GM21717 (cell line): ENCODE data around the gene OR9G1.
"Not testable (repeated sequence)": the region's sequence is repeated elsewhere in the genome, so short reads cannot be mapped to it uniquely, and the experiment has no call there.

Source experiments
- ATAC-seq: cut with Tn5 transposase; IDR thresholded peaks from one replicate; pipeline ENCODE4 v1.9.1; 2021; ENCODE audit warnings: mild to moderate bottlenecking, moderate library complexity; ENCODE audit not compliant: unreplicated experiment

Gene OR9G1, protein sequence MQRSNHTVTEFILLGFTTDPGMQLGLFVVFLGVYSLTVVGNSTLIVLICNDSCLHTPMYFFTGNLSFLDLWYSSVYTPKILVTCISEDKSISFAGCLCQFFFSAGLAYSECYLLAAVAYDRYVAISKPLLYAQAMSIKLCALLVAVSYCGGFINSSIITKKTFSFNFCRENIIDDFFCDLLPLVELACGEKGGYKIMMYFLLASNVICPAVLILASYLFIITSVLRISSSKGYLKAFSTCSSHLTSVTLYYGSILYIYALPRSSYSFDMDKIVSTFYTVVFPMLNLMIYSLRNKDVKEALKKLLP

GRCh38 chr11:56698795-56699194, at the start of gene OR9G1:
Gene OR9G1 (plus strand): TSS chr11:56699095. CDS start chr11:56700388, 1,293 bp downstream.
- ATAC-seq = no peak

DNA sequence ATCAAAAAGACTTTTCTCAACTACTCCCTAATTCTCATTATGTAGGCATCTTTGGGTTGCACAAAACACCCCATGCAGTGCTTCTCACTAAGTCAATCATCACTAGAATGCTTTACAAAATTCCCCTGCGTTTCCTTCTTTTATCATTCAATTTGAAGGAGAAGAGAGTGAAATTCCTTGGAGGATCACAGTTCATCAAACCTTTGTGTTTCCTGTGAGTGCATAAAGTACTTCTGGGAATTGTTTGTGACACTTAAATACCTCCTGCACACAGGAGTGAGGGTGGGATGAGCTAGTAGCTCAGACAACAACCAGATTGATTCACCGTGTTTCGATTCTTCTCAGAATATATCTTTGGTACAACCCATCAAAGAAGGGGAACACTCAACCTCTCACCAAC, 39.1 kb upstream of the OR9G1 start:
- no peak for ATAC-seq

DNA sequence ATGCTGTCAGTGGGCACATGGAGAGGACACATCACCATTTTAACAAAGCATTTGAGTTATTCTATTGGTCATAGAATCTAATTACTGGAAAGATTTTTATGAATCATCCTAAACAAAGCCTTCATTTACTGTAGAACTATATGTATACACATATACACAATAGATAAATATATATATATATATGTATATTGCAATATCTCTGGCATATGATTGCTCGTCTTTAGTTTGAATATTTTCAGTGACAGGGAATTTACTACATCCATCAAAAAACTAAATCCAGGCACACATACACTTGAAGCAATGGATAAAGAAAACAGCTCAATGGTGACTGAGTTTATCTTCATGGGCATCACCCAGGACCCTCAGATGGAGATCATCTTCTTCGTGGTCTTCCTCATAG, 35.5 kb upstream of the OR9G1 start, which contains the start of gene OR5AR1:
TSS of gene OR5AR1 (plus strand) at position 301 of the 400 bp plus-strand sequence. CDS start at position 301, 0 bp downstream.
- no peak for ATAC-seq

DNA sequence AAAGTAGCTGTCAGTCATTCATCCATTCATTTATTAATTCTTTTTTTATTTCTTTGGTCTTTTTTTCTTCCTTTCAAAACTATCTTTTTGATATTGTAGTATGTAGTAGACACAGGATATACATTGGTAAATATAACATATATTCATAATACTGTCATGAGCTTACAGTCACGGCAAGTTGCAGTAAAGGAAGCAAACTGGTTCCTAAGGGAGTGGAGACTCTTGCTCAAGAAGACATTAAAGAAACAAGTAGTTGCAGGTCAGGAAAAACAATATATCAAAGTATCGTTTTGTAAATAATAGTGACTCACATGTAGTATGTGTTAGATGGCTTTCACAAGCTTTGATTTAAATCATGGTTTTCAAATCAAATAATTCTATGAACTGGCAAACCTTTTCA, 27.9 kb upstream of the OR9G1 start:
- no peak for ATAC-seq

GRCh38 chr11:56688554-56689100, 10.3 kb upstream of the OR9G1 start:
- ATAC-seq = no peak

GRCh38 chr11:56691179-56691578, 7.7 kb upstream of the OR9G1 start:
- ATAC-seq = not testable (repeated sequence)

DNA sequence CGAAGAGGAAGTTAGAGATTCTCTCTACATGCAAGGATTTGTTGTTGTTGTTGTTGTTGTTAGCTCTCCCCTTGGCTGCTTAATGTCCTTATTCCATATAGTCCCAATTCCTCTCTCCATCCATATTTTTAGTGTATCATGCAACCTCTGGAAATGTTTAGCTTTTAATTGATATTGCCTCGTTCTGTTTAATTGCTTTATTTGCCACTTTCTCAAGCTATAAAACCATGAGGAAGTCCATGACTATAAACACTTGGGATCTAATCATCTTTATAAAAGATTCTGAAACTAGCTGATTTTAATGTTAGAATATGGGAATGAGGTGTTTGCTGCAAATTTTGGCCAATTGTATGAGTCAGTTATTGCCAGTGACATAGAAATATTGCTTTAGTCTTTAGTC, 5.5 kb upstream of the OR9G1 start:
- ATAC-seq = no peak

GRCh38 chr11:56700242-56700913, 1.5 kb downstream of the OR9G1 start:
- ATAC-seq = no peak

DNA sequence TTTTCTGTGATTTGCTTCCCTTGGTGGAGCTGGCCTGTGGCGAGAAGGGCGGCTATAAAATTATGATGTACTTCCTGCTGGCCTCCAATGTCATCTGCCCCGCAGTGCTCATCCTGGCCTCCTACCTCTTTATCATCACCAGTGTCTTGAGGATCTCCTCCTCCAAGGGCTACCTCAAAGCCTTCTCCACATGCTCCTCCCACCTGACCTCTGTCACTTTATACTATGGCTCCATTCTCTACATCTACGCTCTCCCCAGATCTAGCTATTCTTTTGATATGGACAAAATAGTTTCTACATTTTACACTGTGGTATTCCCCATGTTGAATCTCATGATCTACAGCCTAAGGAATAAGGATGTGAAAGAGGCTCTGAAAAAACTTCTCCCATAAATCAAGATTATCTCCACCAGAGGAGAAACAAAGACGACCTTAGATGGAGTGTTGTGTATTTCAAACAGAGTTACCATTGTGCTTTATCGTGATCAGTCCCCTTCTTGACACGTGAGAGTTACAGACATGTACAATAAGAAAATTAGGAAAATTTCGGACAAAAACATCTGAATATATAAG, 2.1 kb downstream of the OR9G1 start:
- no peak for ATAC-seq

- ATAC-seq = no peak
Observed at GRCh38 chr11:56705784-56706396, 7.0 kb downstream of the OR9G1 start.

DNA sequence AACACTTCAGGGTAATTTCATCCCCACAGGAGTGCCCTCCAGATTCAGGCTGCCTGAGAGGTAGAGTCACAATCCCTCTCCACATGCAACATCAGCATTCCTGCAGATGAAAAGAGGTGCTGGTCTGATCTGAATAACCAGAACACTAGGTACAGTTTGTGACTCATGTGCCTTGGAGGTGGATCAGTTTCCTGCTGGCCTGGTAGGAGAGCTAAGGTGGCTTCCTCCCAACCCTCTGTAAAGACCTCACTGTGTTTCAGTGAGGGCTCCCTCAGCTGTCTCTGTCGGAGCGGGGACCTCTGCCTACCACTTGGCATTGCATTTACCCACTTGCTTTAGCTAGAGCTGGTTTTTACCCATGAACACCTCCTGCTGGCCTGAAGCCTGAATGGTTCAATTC, 7.6 kb downstream of the OR9G1 start:
- ATAC-seq = no peak

DNA sequence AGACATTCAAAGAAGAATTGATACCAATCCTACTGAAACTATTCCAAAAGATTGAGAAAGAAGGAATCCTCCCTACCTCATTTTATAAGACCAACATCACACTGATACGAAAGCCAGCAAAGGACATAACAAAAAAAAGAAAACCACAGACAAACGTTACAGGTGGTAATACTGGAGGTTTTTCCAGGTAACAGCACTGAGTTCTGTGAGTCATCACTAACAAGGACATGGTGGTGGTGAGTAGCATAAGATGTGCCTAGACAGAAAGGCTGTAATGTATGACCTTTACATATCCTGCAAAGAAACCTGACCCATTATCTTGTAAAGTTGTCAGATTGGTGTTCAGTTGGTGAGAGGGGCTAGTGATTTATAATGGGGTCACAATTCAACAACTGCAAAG, 15.3 kb downstream of the OR9G1 start:
- no peak for ATAC-seq

DNA sequence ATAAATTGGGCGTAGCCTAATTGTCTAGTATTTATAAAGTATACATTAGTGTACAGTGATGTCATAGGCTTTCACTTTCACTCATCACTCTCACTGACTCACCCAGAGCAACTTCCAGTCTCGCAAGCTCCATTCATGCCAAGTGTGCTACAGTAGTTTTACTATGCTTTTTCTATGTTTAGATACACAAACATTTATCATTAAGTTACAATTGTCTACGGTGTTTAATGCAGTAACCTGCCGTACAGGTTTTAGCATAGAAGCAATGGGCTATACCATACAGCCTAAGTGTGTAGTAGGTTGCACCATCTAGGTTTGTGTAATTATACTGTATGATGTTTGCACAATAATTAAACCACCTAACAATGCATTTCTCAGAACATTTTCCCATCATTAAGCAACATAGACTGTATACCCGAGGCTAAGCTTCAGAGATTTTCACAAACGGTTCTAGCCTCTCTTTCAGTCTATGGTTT, 17.5 kb downstream of the OR9G1 start:
- no peak for ATAC-seq

DNA sequence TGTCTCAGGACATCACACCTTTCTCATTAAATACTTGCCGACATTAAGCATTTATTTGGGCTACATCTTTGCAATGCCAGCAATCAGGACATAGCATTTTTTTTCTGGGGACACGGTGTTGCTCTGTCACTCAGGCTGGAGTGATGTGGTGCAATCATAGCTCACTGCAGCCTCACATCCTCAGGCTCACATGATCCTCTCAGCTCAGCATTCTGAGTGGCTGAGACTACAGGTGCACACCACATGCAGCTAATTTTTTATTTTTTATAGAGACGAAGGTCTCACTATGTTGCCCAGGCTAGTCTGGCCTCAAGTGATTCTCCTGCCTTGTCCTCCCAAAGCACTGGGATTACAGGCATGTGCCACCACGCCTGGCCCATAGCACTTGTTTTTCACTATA, 21.6 kb downstream of the OR9G1 start:
- no peak for ATAC-seq

GRCh38 chr11:56740107-56740506, 41.2 kb downstream of the OR9G1 start:
- ATAC-seq = no peak

DNA sequence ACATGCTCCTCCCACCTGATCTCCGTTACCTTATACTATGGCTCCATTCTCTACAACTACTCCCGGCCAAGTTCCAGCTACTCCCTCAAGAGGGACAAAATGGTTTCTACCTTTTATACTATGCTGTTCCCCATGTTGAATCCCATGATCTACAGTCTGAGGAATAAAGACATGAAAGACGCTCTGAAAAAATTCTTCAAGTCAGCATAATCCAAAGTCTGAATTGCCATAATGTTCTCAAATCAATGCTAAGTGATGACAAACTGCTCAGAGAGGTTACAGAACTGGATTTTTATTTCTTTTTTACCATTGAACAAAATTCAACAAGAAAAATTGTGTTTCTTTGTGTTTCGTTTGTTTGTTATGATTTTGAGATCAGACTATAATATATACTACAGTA, 42.0 kb downstream of the OR9G1 start:
- ATAC-seq = no peak

DNA sequence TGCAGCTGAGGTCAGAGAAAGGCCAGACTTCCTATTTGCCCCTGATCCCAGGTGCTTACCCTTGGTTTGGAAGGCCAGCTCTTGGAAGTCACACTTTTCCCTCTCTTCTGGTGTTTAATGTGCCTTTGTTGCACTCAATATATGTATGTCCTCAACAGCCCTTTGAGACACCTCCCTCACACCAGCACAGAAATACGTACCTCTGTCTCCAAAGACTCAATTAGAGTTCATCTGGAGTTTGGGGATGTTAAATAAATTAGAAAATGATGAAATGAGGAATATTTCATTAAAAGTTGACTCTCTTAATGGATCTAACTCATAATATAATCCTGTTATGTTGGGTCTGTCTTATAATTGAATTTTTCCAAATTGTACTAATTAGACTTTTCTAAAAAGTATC, 49.7 kb downstream of the OR9G1 start, which contains the start of gene OR9G4:
TSS of gene OR9G4 (minus strand) at position 101 of the 400 bp plus-strand sequence. CDS start 4,931 bp downstream, outside the sequence.
- no peak for ATAC-seq

DNA sequence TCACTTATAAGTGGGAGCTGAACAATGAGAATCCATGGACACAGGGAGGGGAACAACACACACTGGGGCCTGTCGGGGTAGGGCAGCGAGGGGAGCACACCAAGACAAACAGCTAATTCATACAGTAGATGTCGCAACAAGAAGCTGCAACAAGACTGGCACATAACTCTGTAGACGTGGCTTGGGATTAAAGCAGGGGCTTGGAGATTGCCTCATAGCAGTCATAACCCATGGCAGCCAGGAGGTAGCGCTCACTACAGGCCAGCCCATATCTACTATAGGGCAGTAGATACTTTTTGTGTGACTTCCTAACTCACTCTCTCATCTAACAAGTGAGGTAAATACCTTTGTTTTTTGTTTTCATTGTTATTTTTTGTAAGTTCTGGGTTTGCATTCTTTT, 51.3 kb downstream of the OR9G1 start:
- no peak for ATAC-seq

DNA sequence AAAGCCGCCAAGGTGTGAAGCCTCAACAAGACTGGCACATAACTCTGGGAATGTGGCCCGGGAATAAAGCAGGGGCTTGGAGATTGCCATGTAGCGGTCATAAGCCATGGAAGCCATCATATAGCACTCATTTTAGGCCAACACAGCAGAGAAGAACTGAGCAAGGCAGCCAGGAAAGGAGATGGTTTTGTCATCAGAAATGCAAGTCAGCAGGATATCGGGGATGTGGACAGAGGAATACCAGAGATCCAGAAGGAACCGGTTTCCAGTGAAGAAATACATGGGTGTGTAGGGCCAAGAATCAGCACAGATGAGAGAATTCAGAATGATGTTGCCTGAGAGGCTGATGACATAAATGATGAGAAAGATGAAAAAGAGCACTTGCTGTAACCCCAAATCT, 52.6 kb downstream of the OR9G1 start:
- ATAC-seq = no peak
